22Rv1 (cell line): ENCODE results near the gene ADAMTS2.

Experiments used
- H3K27ac ChIP-seq: fragments of 450-650 bp; 2 replicates; pipeline ENCODE4 v1.5.1; 2017
- CTCF ChIP-seq: fragments of 450-650 bp; IDR thresholded peaks from 2 replicates; pipeline ENCODE4 v1.5.1; 2017; ENCODE audit warnings: mild to moderate bottlenecking
- ZFX ChIP-seq: fragments of 450-650 bp; IDR thresholded peaks from 2 replicates; pipeline ENCODE4 v1.6.1; 2017; ENCODE audit warnings: antibody characterized with exemption, borderline replicate concordance

The ADAMTS2 gene

DNA sequence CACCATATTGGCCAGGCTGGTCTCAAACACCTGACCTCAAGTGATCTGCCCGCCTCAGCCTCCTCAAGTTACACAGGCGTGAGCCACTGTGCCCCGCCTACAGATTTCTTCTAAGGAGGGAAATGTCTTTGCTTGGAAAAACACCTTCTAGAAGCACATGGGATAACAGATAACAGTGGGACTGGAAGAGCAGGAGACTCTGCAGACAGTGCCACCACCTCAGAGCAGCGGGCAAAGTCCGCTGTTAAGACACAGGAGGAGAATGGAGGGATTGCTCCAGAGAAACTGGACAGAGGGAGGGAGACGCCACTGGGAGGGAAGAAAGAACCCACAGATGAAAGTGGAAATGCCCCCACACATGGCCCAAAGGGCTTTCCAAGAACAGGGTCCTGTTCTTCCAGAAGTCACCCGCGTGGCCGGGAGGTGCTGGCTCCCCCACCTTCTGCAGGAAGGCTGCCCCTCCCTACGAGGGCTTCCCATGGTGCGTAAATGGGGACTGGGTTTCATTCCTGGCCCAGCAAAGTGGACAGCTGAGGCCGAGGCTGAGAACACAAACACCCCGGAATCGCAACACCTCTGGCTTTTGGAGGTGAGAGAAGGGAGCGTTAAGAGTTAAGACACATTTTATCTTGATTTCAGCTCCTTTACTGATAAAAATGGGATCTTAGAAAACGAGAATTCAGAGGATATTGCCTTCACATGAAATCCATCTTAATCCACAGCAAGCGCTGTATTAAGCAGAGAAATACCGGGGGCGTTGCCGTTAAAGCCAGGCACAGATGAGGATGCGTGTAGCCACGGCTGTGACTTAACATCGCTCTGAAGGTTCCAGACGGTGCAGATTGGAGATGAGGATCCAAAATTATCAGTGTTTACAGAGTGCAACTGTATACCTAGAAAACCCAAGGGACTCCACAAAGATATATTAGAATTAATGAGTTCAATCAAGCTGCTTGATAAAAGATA lies 11.2 kb downstream of the ADAMTS2 start:
- no peak for TF ChIP-seq CTCF
- no peak for TF ChIP-seq ZFX

DNA sequence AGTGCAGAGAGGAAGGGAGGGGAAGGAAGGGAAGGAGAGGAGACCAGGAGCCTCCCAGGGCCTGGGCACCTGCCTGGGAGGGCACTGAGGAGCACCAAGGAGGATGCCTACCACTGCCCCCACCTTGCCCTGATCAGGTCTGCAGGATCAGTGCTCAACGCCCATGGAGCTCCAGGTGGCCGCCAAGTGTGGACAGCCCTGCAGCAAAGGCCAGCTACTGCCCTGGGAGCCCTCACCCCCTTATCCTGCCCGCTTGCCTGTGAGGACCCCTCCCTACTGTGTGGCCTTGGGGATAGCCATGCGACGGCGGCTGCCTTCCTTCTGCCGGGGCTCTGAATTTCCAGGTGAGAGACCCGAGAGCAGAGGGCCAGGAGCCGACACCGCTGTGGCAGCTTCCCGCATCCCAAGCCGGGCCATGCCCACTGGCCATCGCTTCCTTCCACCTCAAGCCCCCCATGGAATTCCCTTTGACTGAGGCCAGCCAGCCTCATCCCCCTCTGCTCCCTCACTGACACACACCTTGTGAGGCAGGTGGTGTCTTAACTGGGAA lies 12.4 kb downstream of the ADAMTS2 start:
- no peak for TF ChIP-seq CTCF
- no peak for TF ChIP-seq ZFX
- H3K27ac ChIP-seq, result no peak overlapping the region

More for the DNA sequence above, 11.2 kb downstream of the ADAMTS2 start:
- no peak overlapping the region for H3K27ac ChIP-seq

- no peak for TF ChIP-seq CTCF
- TF ChIP-seq ZFX, result no peak
- no peak overlapping the region for H3K27ac ChIP-seq
Measured at GRCh38 chr5:179331591-179332375, 13.5 kb downstream of the ADAMTS2 start.

DNA sequence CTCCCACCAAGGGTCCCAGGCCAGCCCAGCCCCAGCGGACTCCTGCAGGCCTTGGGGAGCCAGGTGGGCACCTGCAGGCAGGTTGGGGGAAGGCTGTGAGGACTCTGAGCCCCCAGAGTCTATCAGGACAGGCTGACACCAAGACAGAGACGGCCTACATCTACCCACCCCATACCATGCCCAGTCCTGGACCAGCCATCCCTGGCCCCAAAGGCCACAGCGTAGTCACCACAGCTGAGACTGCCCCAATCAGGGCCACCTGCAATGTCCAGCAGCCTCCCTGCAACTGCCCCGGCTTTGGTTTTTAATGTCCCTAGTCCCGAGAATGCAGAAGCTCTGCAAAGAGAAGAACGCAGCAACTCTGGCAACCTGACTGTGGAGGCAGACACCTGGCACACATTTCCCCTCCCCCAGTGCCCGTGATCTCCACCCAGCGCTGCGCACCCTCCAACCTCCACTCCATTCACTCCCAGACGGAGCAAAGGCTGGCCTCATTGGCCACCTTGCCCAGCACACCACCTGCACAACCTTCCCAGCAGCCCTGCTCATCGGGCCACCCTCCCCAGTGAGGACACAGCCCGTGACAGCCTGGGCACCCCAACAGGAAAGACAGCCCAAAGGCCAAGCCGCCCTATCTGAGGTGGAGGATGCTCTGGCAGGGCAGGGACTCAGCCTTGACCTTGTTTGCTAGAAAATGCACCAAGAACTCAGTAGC lies 14.9 kb downstream of the ADAMTS2 start:
- H3K27ac ChIP-seq, result no peak overlapping the region
- TF ChIP-seq ZFX (no peak), CTCF (no peak)

GRCh38 chr5:179328291-179328690 lies 17.0 kb downstream of the ADAMTS2 start:
- no peak overlapping the region for H3K27ac ChIP-seq
- no peak for TF ChIP-seq CTCF
- no peak for TF ChIP-seq ZFX

- no peak overlapping the region for H3K27ac ChIP-seq
- TF ChIP-seq CTCF (no peak), ZFX (no peak)
Measured at GRCh38 chr5:179327021-179327735, 18.1 kb downstream of the ADAMTS2 start.
